ENCODE data around the gene CMTM2.

Gene CMTM2

DNA sequence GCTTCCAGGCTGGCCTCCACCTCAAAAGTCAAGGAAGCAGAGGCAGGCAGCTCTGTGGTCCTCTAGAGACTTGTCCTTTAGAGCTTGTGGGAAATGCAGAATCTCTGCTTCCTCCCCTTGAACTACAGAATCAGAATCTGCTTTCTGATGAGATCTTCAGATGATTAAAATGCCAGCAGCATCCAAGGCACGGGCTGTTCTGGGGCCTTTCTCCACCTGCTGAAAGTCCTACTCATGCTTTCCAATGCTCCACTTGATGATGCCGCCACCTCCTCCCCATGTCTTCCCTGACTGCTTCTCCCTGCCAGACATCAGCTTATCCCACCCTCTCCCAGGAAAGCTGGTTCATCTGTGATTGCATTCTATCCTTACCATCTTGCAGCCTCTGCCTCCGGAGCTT lies 58.5 kb downstream of the CMTM2 start:
- DNase-seq: no peak

Data from DMS79 (cell line).